ENCODE results near the gene NEAT1. TPM values are rescaled to one million over a fixed set of nuclear protein-coding genes. Genes with fewer than 3 reads are reported as not detected.

Gene NEAT1
- 457 TPM for total RNA-seq
- long read RNA-seq, full-length matches to known transcripts: 40 of 40 reads
- long read RNA-seq, partial matches to known transcripts: 0 of 40 reads
- long read RNA-seq, other reads (novel, unspliced or antisense): 0 of 40 reads

DNA sequence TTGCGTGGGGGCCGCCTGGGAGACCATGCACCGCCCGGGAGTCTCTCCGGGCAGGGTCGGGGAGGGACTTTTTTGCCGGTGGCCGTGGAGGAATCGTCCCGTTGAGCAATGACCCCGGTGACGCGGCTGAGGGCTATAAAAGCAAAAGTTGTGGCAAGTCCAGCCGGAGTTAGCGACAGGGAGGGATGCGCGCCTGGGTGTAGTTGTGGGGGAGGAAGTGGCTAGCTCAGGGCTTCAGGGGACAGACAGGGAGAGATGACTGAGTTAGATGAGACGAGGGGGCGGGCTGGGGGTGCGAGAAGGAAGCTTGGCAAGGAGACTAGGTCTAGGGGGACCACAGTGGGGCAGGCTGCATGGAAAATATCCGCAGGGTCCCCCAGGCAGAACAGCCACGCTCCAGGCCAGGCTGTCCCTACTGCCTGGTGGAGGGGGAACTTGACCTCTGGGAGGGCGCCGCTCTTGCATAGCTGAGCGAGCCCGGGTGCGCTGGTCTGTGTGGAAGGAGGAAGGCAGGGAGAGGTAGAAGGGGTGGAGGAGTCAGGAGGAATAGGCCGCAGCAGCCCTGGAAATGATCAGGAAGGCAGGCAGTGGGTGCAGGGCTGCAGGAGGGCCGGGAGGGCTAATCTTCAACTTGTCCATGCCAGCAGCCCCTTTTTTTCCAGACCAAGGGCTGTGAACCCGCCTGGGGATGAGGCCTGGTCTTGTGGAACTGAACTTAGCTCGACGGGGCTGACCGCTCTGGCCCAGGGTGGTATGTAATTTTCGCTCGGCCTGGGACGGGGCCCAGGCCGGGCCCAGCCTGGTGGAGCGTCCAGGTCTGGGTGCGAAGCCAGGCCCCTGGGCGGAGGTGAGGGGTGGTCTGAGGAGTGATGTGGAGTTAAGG, at the start of gene NEAT1:
Gene NEAT1 (plus strand): TSS at position 166 of the 883 bp plus-strand sequence.
- ATAC-seq: peak; percentile 23
- intact Hi-C loops (cut with DNase I): loop anchor here (1.0 kb wide), 1 partner anchor 74 kb away; no protein-coding TSS in a partner anchor
- peak; percentile 96 for DNase-seq (ENCODE audit: missing footprints)

DNA sequence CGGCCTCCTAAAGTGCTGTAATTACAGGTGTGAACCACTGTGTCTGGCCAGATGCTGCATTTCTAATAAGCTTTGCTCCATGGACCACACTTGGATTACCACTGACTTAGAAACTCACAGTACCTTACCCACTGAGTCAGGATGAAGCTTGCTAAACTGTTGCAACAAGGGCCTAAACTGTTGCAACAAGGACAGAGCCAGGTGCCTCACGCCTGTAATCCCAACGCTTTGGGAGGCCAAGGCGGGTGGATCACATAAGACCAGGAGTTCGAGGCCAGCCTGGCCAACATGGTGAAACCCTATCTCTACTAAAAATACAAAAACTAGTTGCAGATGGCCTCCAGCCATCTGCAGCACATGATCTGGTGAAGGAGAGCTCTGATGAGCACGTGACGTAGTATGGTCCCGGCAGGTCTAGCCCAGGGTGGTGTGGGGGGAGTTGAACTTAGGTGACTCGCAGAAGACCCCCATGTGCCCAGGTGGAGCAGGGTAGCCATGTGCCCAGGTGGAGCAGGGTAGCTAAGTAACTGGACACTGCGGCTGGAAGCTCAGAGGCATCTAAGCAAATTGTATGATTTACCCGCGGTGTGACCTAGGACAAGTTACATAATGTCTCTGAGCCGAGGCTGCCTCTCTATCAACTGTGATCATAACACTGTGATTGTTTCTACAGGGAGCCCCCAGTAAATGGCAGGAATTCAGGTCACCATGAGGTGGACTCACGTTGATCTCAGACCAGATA, 48.6 kb upstream of the NEAT1 start:
- ATAC-seq (no peak), DNase-seq (ENCODE audit: missing footprints) (no peak)
- intact Hi-C loops (cut with DNase I): no loop called here

DNA sequence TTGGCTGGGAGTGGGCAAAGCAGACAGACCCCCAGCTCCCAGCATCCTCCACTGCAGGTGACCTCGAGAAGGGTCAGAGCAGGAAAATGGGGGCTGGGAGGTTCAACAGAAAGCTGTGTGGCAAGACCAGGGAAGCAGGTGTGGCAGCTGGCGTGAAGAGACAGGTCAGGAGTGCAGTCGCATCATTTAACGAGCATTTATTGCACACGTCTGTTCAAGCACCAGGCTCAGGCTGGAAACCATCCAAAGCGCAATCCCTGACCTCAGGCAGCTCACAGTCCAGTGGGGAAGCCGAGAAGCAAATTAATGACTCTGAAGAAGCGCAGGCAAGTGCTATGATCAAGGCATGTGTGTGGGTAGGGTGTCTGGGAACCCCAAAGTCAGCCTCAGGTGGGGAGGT, 47.6 kb upstream of the NEAT1 start:
- DNase-seq (ENCODE audit: missing footprints) (no peak), ATAC-seq (no peak)
- intact Hi-C loops (cut with DNase I): no loop called here

DNA sequence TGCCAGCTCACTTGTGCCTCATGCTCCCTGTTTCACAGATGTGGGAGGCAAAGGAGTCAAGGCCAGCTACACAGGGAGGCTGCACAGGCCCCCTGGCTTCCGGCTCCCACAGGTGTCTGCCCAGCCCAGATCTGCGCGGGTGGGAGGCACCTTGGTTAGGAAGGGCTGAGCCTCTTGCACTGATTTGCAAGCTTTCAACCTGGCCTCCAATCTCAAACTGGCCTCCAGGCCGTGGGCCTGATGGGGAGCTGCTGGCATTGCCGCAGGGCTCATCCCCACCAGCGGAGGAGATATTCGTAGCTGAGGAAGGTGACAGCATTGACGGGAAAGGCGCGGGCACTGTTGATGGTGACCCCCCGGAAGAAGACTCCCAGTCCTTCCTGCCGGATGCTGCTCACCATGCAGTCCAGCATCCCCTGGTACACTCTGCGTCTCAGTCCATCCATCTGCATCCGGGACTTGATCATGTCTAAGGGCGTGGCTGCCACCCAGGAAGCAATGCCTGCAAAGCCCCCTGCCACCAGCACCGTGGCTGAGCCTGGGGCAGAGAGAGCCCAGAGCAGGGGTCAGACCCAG, 46.4 kb upstream of the NEAT1 start:
- intact Hi-C loops (cut with DNase I): no loop called here
- DNase-seq (ENCODE audit: missing footprints): peak; percentile 40

DNA sequence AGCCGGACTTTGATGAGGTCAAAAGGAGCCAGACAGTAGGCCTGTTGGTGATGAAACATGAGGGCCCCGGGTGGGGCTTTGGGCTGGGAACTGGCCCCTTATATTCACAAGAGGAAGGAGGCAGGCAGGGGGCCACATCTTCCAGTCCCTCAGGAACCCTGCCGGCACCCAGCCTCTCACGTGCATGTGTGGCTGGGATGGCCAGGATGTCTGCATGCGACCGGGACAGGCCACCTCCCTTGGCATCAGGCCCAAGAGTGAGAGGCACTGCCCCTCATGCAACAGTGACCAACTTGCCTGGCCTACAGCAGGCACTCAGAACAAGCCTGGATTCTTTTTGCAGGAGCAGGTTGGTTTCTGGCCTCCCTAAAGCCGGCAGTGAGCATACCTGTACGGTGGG, 45.6 kb upstream of the NEAT1 start:
- ATAC-seq (no peak), DNase-seq (ENCODE audit: missing footprints) (peak; percentile 65)
- intact Hi-C loops (cut with DNase I): no loop called here

More for the DNA sequence above, 46.4 kb upstream of the NEAT1 start:
- ATAC-seq: no peak

DNA sequence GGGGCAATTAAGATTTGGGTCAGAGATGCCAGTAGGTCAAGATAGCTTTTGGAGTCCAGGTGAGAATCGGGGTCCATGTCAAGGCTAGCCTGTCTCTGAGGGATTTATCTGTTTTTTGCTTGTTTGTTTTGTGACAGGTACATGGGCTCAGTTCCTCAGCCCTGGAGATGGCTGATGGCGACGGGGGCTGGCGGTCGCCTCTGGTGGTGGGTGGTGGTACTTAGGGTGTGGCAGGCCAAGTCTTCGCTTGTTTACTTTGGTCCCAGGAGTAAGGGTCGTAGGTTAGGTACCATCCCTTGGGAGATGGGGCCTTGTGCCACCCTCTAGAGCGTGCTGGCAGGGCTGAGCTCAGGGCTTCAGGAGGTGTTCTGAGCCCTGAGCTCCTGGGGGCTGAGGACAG, 44.8 kb upstream of the NEAT1 start:
- intact Hi-C loops (cut with DNase I): no loop called here
- ATAC-seq (no peak), DNase-seq (ENCODE audit: missing footprints) (no peak)

DNA sequence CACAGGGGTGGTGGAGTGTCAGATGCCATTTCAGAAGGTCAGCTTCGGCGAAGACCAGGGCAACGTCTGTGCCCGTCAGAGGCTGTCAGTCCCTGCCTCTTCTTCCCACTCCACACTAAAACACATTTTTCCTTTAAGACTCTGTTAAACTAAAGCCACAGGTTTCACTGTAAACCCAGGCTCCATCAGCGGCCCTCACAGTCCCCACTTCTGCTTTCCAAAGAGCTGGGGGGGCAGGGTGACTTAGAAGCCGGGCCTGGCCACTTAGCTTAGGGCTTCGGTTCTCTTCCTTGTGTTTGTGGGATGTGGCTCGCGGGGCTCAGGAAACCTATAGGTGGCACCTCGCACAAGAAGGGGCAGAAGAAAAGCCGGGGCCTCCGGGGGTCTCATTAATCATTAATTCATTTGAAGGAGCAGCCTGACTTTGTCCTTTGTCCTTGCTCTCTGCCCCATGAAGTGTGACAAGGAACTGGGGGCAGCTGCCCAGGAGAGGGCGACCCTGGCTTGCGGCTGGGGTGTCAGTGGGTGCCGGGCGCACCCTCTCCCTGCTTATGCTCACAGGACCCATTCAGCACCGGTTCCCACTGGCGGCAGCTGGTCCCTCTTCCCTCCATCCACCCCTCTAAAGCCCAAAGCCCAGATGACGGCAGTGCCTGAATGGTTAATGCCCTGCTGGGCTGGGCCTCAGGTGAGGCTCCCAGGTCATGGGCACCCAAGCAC, 44.2 kb upstream of the NEAT1 start:
- DNase-seq (ENCODE audit: missing footprints) (peak; percentile 66), ATAC-seq (no peak)
- intact Hi-C loops (cut with DNase I): no loop called here

DNA sequence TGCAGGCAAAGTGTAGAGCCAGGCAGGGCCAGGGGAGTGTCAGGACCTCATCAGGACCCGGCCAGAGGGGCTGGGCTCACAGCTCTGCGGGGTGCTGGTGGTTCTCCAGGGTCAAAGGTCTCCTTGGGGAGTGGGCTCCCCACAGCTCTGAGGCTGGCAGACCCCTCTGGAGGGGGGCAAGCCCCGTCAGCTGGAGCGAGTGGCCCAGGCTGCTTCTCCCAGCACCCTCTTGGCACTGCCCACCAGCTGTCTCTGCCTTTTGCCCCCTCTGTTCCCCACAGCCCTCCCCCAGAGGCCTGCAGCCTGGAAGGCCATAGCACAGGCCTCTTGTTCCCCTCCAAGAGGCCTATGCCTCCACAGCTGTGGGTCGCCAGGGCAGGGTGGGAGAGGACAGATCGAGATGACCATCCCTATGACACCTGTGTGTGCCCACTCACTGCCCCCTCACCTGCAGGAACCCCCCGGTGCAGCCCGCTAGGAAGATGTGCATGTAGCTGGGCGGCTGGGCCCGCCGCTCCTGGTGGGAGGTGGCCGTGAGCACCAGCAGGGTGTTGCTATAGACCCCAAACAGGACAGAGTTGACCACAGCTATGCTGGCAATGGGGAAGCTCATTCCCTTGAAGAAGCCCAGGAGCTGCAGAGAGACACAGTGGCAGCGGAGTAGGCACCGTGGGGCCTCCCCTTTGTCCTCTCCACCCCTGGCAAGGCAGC, 43.5 kb upstream of the NEAT1 start:
- peak; percentile 59 for DNase-seq (ENCODE audit: missing footprints)
- intact Hi-C loops (cut with DNase I): no loop called here
- no peak for ATAC-seq

DNA sequence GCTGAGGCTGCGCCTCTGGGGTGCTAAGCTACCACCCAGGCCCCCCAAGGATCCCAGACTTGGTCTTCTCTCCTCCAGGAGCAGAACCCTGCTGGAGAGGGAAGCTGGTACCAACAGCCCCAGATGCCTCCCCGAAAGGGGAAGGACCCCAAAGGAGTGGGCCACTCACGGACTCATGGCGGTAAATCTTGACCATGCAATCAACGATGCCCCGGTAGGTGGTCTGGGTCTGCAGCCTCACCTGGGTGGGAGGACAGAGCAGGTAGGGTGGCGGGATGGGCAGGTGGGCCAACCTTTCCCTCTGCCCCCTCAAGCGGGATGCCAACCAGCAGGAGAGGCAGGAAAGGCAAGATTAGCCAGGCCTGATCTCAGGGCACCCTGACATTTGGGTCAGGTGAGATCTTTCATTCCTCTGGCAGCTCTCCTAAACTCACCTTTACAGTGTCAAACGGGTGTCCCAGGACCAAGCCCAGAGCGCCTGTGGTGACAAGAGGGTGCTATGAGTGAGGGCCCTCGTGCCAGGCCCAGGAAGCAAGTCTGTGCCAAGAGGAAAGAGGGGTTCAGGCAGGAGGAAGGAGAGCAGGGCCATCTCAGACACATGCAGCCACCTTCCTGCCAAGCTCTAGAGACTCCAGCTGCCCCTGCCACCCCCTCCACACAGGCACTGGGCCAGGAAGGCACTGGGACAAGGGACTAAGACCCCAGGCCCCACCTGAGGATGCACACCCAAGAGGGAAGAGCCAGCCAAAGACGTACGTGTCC, 42.7 kb upstream of the NEAT1 start:
- no peak for ATAC-seq
- intact Hi-C loops (cut with DNase I): loop anchor here (5.0 kb wide), 1 partner anchor 92 kb away; no protein-coding TSS in a partner anchor
- peak; percentile 25 for DNase-seq (ENCODE audit: missing footprints)

DNA sequence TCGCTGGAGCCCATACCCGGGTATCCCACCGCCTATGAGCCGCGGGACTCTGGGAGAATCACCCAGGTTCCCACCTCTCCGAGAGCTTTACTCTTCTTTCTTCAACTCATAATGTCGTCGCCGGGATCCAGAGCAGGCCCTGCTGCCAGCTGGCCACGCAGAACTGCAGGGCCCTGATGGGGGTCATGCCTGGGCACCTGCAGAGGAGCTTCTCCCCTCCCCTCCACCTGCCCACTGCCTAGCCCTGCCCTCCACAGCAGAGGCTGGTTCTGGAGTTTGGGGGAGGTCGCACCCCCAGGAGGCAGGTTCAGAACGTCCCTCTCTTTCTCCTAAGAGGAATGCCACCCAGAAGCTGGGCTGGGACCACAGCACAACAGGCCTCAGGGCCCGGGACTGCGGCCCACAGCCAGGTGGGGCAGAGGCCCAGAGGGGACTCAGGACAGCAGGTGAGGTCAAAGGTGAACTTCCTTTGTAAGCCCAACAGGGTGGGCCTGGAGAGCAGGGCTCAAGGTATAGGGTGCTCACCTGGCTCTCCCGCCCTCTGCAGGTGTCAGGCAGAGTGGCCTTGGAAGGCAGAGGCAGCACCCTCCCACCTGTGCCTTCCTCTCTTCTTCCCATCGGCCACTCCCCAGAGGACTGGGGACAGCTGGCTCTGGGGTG, 42.0 kb upstream of the NEAT1 start:
- DNase-seq (ENCODE audit: missing footprints): peak; percentile 37
- no peak for ATAC-seq
- intact Hi-C loops (cut with DNase I): loop anchor here (5.0 kb wide), 1 partner anchor 92 kb away; no protein-coding TSS in a partner anchor

DNA sequence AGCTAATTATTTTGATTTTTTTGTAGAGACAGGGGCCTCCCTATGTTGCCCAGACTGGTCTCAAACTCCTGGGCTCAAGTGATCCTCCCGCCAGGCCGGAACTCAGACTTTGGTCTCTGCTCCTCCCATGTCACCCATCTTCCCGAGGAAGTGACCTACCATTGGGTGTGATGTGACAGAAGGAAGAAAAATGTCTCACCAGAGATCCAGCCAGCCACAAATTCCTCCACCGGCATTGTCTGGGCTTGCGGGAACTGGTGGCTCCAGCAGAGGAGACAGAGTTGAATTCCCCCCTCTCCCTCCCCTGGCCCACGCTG, 40.9 kb upstream of the NEAT1 start:
- DNase-seq (ENCODE audit: missing footprints): peak; percentile 72
- peak; percentile 15 for ATAC-seq
- intact Hi-C loops (cut with DNase I): loop anchor here (1.0 to 5.0 kb wide), 3 partner anchors 37 to 126 kb away; no protein-coding TSS in a partner anchor

DNA sequence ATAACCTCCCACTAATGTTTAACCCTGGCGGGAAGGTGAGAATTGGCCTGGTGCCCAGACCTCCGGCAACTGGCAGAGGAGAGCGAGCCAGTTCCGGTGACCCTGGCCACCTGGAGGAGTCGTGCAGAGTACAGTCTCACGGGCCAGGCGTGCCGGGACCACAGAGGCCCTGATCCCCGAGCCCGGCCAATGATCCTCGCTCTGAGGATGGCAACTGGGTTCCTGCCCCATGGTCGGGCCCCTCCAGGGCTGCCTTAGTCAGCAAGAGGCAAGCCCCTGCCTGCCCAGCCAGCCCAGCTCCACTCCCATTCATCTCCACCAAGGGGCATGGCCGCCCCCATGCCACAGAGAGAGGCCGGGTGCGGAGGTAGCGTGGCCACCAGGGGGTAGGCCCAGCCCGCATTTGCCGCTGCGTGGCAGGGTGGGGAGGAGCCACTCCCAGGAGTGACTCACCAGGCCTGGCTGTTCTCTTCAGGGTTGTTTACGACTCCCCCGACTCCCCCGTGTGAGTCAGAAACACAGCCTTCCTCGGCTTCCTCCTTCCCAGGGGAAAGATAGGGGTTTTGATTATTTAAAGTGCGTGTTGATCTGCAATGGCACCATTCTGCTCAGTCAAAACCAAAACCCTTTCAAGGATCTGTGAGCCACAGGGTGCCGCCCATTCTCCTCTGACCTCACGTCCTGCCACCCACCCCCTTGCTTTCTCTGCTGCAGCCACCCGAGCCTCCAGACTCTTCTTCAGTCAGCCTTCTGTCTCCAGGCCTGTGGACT, 40.4 kb upstream of the NEAT1 start, which contains the start of gene SLC25A45:
Gene SLC25A45 (minus strand): TSS at position 614 of the 771 bp plus-strand sequence. CDS start 695 bp downstream, outside the sequence.
- intact Hi-C loops (cut with DNase I): loop anchor here (1.0 to 5.0 kb wide), 3 partner anchors 37 to 125 kb away; no protein-coding TSS in a partner anchor
- DNase-seq (ENCODE audit: missing footprints) (peak; percentile 95), ATAC-seq (peak; percentile 94)

DNA sequence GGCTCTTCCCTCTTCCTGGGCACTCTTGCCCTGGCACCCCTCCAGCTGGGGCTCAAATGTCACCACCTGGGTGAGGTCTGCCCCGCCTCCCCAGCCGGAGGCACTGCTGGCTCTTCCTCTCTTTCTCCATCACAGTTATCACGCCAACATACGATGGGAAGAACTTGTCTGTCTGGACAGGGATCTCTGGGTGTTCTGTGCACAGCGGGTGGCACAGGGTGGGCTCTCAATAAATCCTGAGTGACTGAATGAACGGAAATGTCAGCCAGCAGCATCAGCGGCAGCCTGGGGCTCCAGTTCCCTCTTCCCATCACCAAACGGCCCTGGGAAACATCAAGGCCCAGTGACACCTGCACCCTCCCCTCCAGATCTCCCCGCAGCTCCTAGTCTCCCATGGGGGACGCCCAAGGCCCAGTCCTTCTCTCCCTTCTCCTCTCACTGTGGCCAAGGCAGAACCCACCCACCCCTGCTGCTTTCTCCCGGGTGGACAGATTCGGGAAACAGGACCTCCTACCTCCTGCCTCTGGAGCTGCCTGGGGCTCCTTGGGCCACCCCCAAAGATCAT, 39.7 kb upstream of the NEAT1 start:
- DNase-seq (ENCODE audit: missing footprints) (no peak), ATAC-seq (no peak)
- intact Hi-C loops (cut with DNase I): loop anchor here (1.0 to 5.0 kb wide), 3 partner anchors 36 to 124 kb away; no protein-coding TSS in a partner anchor

DNA sequence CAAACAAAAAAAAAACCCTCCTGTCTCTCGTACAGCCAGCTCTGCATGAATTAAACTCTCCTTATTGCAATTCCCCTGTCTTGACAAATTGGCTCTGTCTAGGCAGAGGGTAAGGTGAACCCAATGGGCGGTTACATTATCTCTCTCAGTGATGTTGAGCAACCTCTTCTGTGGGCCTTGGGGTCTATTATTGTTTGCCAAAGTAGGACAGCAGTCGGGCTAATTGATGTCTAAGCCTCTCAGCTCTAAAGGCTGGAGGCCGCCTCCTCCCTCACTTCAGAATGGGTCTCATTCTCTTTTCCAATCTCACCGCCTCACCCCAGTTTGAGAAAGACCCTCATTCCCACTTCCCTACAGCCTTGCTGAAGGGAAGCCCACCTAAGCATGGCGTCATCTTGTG, 38.8 kb upstream of the NEAT1 start:
- DNase-seq (ENCODE audit: missing footprints): no peak
- no peak for ATAC-seq
- intact Hi-C loops (cut with DNase I): loop anchor here (2.0 to 5.0 kb wide), 2 partner anchors 35 to 89 kb away; no protein-coding TSS in a partner anchor

DNA sequence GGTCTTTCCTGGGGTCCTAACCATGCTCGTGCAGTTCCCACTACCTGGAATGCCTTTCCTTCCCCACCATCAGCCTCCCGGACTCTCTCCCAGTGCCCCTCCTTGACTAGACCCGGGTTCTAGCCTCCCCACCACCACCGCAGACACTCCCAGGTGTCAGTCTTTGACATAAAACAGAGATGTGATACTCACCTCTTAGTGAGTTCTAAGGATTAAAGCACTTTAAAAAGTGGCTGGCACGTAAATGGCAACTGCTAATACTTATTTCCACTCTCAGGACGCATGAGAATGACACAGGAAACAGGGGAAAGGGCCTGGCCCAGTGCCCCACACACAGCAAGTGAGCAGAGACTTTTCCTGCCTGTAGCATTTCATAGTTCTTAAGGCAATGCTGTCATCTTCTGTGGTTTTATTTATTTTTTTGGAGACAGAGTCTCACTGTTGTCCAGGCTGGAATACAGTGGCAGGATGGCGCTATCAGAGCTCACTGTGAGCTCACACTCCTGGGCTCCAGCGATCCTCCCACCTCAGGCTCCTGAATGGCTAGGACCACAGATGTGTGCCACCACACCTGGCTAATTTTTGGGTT, 38.2 kb upstream of the NEAT1 start:
- no peak for DNase-seq (ENCODE audit: missing footprints)
- no peak for ATAC-seq
- intact Hi-C loops (cut with DNase I): loop anchor here (5.0 kb wide), 1 partner anchor 88 kb away; no protein-coding TSS in a partner anchor
